T-helper 2 cell treated with Interferon-gamma antibody and Interleukin-4, amounts not matched to agents 5 μg/mL and 100 μg/mL, for 36 hours (primary cell): ENCODE measurements around the gene STK24.

Experiments used
- DNase-seq: peaks from one replicate; pipeline ENCODE4 v3.0.0; 2021; ENCODE audit warnings: low spot score
- H3K27ac Mint-ChIP-seq: one replicate; pipeline ENCODE4 v1.8.0; 2021; ENCODE audit warnings: mild to moderate bottlenecking, mixed read lengths
- H3K27me3 Mint-ChIP-seq: one replicate; pipeline ENCODE4 v1.8.0; 2021; ENCODE audit warnings: low read depth, mixed read lengths
- H3K36me3 Mint-ChIP-seq: one replicate; pipeline ENCODE4 v1.8.0; 2021; ENCODE audit warnings: low read depth, mixed read lengths
- H3K4me1 Mint-ChIP-seq: one replicate; pipeline ENCODE4 v1.8.0; 2021; ENCODE audit warnings: low read depth, mixed read lengths
- H3K4me3 Mint-ChIP-seq: one replicate; pipeline ENCODE4 v1.8.0; 2022; ENCODE audit warnings: mild to moderate bottlenecking, moderate library complexity, mixed read lengths
- H3K9me3 Mint-ChIP-seq: one replicate; pipeline ENCODE4 v1.8.0; 2021; ENCODE audit warnings: mixed read lengths

STK24 gene

DNA sequence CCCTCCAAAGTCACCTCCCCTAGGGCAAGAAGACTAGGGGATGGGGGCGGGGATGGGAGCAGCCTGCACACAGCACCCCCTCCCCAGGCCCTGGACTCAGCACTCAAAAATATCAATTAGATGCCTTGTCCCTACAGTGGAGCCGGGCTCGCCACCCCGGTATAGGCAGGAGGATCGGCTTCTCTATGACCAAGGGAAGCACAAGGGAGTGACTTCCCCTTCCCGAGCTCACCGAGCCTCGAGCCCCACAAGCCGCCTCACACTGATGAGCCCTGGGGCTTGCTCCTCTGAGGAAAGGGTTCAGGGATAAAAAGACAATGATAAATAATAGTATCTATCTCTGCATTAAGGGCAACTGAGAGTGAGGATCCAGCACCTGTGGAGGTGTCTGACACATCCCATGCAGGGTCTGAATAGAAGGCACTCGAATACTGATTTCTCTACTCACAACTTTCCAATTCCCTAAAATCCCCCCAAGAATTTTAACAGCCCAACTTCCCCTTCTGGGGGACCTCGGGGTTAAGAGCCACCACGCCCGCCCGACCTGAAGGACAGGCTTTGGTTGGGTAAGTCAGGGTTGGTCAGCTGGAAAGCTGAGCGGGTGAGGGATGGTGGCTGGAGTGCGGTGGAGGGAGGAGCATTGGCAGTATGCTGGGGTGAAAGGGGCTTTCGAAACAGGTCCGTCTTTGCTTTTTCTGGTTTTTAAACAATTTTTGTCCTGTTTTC lies 51.3 kb downstream of the STK24 start:
- no peak overlapping the region for H3K4me3 Mint-ChIP-seq
- no peaks in the 10 kb centered on the region for H3K9me3 Mint-ChIP-seq
- H3K4me1 Mint-ChIP-seq = peaks cover 47% of the 10 kb centered on the region
- no peak overlapping the region for H3K27ac Mint-ChIP-seq
- DNase-seq = no peak
- H3K27me3 Mint-ChIP-seq = no peaks in the 10 kb centered on the region
- H3K36me3 Mint-ChIP-seq = no peaks in the 10 kb centered on the region

DNA sequence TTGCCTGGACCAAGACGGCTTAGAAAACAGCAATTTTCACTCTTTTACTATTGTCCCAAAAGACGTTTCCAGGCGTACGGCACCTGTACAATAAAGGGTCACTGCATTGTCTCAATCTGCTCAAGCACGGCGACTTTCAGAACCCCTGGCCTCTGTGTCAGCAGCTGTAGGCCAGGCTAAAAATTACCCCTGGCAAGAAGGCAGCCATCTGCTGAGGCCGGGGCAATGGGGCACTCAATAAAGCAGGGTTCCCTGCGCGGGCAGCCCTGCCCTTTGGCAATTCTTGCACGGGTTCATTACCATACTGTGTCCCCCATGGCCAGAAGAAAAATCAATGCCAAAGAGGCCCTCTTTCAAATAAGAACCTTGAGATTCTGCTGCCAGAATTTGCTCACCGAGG lies 52.1 kb downstream of the STK24 start:
- Mint-ChIP-seq H3K27ac (no peak overlapping the region), H3K36me3 (no peaks in the 10 kb centered on the region), H3K9me3 (no peaks in the 10 kb centered on the region), H3K27me3 (no peaks in the 10 kb centered on the region), H3K4me3 (no peak overlapping the region), H3K4me1 (peaks cover 47% of the 10 kb centered on the region)
- no peak for DNase-seq

DNA sequence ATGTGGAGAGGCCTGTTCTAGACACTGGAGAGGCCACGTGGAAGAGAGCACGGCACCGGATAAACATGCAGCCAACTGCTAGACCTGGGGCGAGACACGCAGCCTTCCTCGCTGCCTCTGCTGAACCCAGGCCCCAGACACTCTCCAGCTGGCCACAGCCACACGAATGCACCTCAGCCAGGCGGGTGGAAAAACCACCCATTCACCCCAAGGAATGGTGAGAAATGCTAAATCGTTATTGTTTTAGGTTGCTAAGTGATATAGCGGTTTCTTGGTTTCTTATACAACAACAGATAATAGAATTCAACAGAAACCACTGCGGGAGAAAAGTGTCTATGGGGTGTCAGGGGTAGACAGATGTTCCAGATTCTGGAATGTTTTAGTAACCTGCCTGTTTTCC lies 52.5 kb downstream of the STK24 start:
- H3K27me3 Mint-ChIP-seq = no peaks in the 10 kb centered on the region
- no peaks in the 10 kb centered on the region for H3K9me3 Mint-ChIP-seq
- no peak overlapping the region for H3K27ac Mint-ChIP-seq
- DNase-seq = no peak
- H3K4me1 Mint-ChIP-seq = peaks cover 47% of the 10 kb centered on the region
- no peak overlapping the region for H3K4me3 Mint-ChIP-seq
- peaks cover under 1% of the 10 kb centered on the region for H3K36me3 Mint-ChIP-seq

GRCh38 chr13:98523455-98524102 lies 53.3 kb downstream of the STK24 start:
- no peaks in the 10 kb centered on the region for H3K27me3 Mint-ChIP-seq
- H3K27ac Mint-ChIP-seq = no peak overlapping the region
- DNase-seq = no peak
- no peaks in the 10 kb centered on the region for H3K9me3 Mint-ChIP-seq
- H3K4me1 Mint-ChIP-seq = peaks cover 41% of the 10 kb centered on the region
- H3K4me3 Mint-ChIP-seq = no peak overlapping the region
- H3K36me3 Mint-ChIP-seq = peaks cover 3% of the 10 kb centered on the region

- Mint-ChIP-seq H3K9me3 (no peaks in the 10 kb centered on the region), H3K4me3 (no peak overlapping the region), H3K36me3 (peaks cover 12% of the 10 kb centered on the region), H3K4me1 (peaks cover 46% of the 10 kb centered on the region), H3K27me3 (no peaks in the 10 kb centered on the region), H3K27ac (peak overlapping the region; percentile 29)
- DNase-seq = no peak
These were observed 54.5 kb downstream of the STK24 start for GRCh38 chr13:98522371-98522770.

DNA sequence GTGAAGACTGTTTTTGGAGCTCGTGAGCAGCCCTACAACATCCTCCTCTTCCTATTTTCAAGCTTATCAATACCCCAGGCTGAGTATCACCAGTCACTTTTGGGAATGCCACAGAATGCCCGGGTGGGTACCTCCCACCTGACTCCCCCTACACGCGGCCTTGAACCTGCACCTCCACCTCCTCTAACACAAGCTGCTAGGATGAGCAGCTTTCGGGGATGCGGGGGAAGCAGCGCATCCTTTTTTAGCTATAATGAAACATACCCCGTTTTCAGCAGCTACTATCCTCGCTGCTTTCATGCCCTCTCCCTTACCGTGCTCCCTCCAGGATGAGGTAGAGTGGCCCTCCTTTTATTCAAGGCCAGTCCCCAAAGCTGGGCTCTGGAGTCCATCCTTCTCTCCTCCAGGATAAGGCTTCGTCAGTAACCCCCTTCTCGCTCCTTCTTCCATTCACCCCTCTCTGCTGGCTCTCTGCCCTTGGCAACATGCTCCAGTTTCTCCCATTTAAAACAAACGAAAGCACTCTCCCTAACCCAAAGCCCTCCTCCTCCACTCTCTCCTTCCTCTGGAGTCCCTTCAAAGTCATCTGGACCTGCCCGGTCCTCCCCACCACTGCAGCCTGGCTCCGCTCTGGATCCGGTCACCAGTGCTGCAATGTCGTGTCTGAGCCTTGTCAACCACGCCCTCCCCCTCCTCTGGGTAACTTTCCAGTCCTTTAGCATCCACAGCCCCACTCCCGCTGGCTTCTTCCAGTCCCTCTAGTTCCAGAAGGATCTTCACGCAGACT lies 55.3 kb downstream of the STK24 start:
- Mint-ChIP-seq H3K36me3 (peaks cover 13% of the 10 kb centered on the region), H3K27ac (peak overlapping the region; percentile 41), H3K9me3 (no peaks in the 10 kb centered on the region), H3K4me1 (peaks cover 46% of the 10 kb centered on the region), H3K27me3 (no peaks in the 10 kb centered on the region), H3K4me3 (no peak overlapping the region)
- DNase-seq = no peak

DNA sequence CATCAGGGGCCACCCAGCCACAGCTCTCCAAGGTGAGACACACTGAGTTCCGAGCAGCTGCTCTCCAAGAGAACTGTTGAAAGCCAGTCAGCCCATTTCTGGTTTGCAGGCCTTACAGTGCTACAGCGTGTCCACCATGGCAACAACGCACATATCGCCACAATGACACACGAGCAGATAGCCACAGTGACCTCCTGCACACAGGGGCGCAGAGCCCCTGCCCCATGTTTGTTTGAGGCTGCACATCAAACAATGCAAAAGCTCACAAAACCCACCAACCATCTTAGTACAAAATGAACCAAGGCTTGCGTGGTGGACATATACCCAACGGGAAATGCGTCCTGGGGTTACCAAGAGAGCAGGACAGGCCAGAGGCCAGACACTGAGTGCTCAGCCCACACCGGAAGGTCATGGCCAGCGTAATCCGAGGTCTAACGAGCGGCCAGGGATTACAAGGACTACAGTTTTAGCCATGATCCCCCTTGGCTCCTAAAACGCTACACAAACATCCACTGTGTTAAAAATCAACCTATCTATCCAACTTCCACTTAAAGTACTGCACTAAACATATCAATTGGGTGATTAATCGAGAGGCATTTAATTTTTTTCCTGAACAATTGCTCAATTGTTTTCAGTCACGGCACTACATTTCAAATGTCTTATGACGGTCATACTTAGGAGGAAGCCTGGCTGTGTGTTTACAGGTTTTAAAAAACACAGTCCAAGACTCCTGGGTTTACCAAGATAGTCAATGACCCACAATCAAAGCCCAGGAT lies 56.0 kb downstream of the STK24 start:
- no peaks in the 10 kb centered on the region for H3K27me3 Mint-ChIP-seq
- no peak for DNase-seq
- no peak overlapping the region for H3K4me3 Mint-ChIP-seq
- no peaks in the 10 kb centered on the region for H3K9me3 Mint-ChIP-seq
- peaks cover 17% of the 10 kb centered on the region for H3K36me3 Mint-ChIP-seq
- peaks cover 52% of the 10 kb centered on the region for H3K4me1 Mint-ChIP-seq
- no peak overlapping the region for H3K27ac Mint-ChIP-seq

DNA sequence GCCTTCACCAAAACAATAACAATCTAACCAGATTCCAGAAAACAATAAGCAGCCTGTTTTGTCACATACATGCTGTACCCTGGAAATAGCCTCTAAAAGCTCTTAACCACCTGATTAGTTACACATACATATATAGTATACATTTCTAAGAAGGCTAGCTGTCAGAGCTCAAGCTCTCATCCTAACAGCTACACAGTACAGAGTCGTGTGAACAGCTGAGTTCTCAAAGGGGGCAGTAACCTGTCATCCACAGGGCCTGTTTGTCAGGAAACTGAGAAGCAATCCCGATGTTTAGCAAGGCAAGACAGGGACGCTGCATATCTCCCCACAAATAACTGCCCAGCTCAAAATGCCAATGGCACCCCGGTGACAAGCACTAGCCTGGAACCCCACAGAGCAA lies 56.9 kb downstream of the STK24 start:
- H3K36me3 Mint-ChIP-seq = peaks cover 17% of the 10 kb centered on the region
- H3K27ac Mint-ChIP-seq = peak overlapping the region; percentile 16
- H3K4me1 Mint-ChIP-seq = peaks cover 61% of the 10 kb centered on the region
- no peak for DNase-seq
- no peaks in the 10 kb centered on the region for H3K27me3 Mint-ChIP-seq
- no peaks in the 10 kb centered on the region for H3K9me3 Mint-ChIP-seq
- H3K4me3 Mint-ChIP-seq = no peak overlapping the region

GRCh38 chr13:98517576-98518310 lies 59.2 kb downstream of the STK24 start:
- H3K27me3 Mint-ChIP-seq = no peaks in the 10 kb centered on the region
- no peaks in the 10 kb centered on the region for H3K9me3 Mint-ChIP-seq
- peak overlapping the region; percentile 65 for H3K27ac Mint-ChIP-seq
- DNase-seq = peak; percentile 38
- peaks cover 57% of the 10 kb centered on the region for H3K4me1 Mint-ChIP-seq
- H3K36me3 Mint-ChIP-seq = peaks cover 20% of the 10 kb centered on the region
- peak overlapping the region; percentile 18 for H3K4me3 Mint-ChIP-seq

- peaks cover 24% of the 10 kb centered on the region for H3K36me3 Mint-ChIP-seq
These were observed 61.0 kb downstream of the STK24 start for GRCh38 chr13:98515818-98516465.

GRCh38 chr13:98514288-98514687 lies 62.6 kb downstream of the STK24 start:
- Mint-ChIP-seq H3K27me3 (no peaks in the 10 kb centered on the region), H3K4me3 (peak overlapping the region; percentile 35), H3K9me3 (no peaks in the 10 kb centered on the region), H3K4me1 (peaks cover 57% of the 10 kb centered on the region), H3K36me3 (peaks cover 25% of the 10 kb centered on the region), H3K27ac (no peak overlapping the region)
- DNase-seq = no peak

More at GRCh38 chr13:98515818-98516465, 61.0 kb downstream of the STK24 start:
- Mint-ChIP-seq H3K27me3 (no peaks in the 10 kb centered on the region), H3K4me1 (peaks cover 55% of the 10 kb centered on the region), H3K9me3 (no peaks in the 10 kb centered on the region), H3K27ac (peak overlapping the region; percentile 51), H3K4me3 (peak overlapping the region; percentile 25)
- DNase-seq = no peak

DNA sequence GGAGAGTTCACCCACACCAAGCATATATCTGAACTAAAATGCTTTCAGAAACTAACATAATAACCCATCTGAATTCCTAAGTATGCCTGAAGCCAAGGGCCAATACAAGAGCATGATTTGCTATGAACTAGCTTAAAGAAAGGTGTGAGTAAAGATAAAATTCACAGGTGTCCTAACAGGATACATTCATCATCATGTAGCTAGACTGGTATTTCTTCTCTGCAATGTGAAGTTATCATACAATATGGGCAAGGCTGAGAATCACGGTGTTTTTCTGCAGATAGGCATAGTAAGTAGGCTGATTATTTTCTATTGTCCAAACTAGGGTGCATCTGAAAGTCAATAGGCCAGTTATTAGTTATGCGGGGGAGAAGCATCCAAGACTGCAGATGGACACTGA lies 63.1 kb downstream of the STK24 start:
- Mint-ChIP-seq H3K4me3 (no peak overlapping the region), H3K4me1 (peaks cover 60% of the 10 kb centered on the region), H3K9me3 (no peaks in the 10 kb centered on the region), H3K27me3 (no peaks in the 10 kb centered on the region), H3K27ac (peak overlapping the region; percentile 3), H3K36me3 (peaks cover 26% of the 10 kb centered on the region)
- no peak for DNase-seq
